Calu3 (cell line): Measurements from ENCODE around the gene ASB18. TPM values are rescaled to one million over a fixed set of nuclear protein-coding genes. Genes with fewer than 3 reads are reported as not detected.

ENCODE experiments used
- BruUV-seq: library from RNA; stranded (reverse); fragments of 400-500 nt; replicated peaks from 2 replicates; lab custom pipeline; 2021; lab: Mats Ljungman, UMichigan
- CTCF ChIA-PET: fragments of 300-600 bp; sonication (Branson Sonifier 250); formaldehyde crosslinking; loops from one replicate; lab custom pipeline; 2022; ENCODE audit warnings: antibody characterized with exemption; lab: Charles Lee
- DNase-seq: peaks from one replicate; pipeline ENCODE4 v3.0.0; 2022
- H3K27ac Mint-ChIP-seq: one replicate; pipeline ENCODE4 v1.8.0; 2022; ENCODE audit warnings: mixed read lengths; ENCODE audit not compliant: unreplicated experiment
- H3K27me3 Mint-ChIP-seq: one replicate; pipeline ENCODE4 v1.8.0; 2022; ENCODE audit warnings: mixed read lengths; ENCODE audit not compliant: unreplicated experiment
- H3K36me3 Mint-ChIP-seq: one replicate; pipeline ENCODE4 v1.8.0; 2022; ENCODE audit warnings: mild to moderate bottlenecking, moderate library complexity, mixed read lengths; ENCODE audit not compliant: insufficient read depth, unreplicated experiment
- H3K4me1 Mint-ChIP-seq: one replicate; pipeline ENCODE4 v1.8.0; 2022; ENCODE audit warnings: mild to moderate bottlenecking, low read depth, mixed read lengths; ENCODE audit not compliant: unreplicated experiment
- H3K4me3 Mint-ChIP-seq: one replicate; pipeline ENCODE4 v1.8.0; 2022; ENCODE audit warnings: mild to moderate bottlenecking, low read depth, moderate library complexity, mixed read lengths; ENCODE audit not compliant: unreplicated experiment
- H3K9me3 Mint-ChIP-seq: one replicate; pipeline ENCODE4 v1.8.0; 2022; ENCODE audit warnings: low read depth, mixed read lengths; ENCODE audit not compliant: unreplicated experiment
- intact Hi-C: fragments of 100-400 bp; cut with micrococcal nuclease; formaldehyde crosslinking; loops from one replicate; pipeline ENCODE4 v1.10.0; 2022; ENCODE audit not compliant: unreplicated experiment
- total RNA-seq: library from RNA; stranded (reverse); gene quantifications from 2 replicates; pipeline ENCODE4 v1.2.3, GENCODE V29; 2022
- TF ChIP-seq, protein P1 (sequence below): fragments of 200-600 bp; IDR thresholded peaks from one replicate; pipeline ENCODE4 v1.8.0; 2022; ENCODE audit warnings: antibody characterized with exemption; ENCODE audit not compliant: unreplicated experiment

The ASB18 gene
- total RNA-seq, 1 experiment from 2014 or later = not detected

DNA sequence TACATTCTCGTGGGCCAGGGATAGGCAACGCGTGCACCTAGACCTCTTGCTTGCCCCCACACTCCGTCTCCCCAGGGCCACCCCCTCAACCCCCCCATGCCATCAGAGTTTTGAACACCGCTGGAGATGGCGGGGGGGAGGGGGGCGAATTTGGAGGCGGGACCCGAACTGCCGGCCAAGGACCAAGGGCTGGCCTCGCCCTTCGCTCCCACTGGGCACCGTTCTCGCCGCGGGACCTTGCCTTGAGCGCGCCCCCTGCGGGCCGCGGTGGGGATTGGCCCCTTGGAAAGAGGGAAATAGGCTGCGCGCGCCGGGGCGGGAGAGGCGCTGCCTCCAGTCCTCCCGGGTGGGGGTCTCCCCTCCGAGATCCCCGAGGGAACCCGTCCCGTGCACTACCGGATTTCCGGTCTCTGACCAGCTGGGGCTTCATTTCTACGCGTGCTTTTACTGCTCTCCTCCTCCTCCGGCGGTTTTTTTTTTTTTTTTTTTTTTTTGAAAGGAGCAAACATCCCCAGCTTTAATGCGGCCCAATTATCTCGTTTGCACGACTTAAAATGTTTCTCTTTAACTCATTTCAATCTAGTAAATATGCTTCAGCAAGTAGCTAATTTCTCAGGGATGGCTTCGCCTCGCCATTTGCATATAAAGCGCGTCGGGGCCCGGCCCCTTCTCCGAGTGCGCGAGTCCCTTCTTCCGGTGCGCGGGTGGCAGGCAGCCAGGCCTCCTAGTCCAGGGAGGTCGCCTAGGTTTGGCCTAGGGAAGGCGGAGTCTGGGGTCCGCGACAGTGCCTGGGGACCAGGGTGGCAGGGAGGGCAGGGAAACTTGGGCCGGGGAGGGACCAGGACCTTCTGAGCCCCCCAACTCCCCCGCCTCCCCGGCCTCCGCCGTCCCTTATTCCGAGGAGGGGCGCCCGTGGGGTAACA is 86.0 kb downstream of the ASB18 start:
- H3K27me3 Mint-ChIP-seq = no peaks in the 10 kb centered on the region

DNA sequence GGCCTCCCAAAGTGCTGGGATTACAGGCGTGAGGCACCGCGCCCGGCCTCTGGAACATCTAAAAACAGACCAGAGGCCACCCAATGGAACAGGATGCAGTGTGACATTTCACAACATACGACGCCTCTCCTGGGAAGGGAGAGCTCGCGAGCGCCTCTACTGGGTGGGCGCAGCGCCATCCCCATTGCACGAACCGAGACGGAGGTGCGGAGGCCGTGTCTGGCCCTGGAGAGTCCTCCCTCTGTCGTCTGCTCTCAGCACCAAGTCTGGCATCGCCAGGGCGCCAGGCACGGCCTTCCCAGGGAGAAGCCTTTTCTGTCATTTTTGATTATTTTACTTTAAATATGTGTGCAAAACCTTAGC is 86.6 kb downstream of the ASB18 start:
- Mint-ChIP-seq H3K4me3 (peak overlapping the region; percentile 86), H3K36me3 (peaks cover 21% of the 10 kb centered on the region), H3K27me3 (no peaks in the 10 kb centered on the region), H3K9me3 (no peaks in the 10 kb centered on the region), H3K27ac (no peak overlapping the region), H3K4me1 (peaks cover 49% of the 10 kb centered on the region)
- no TSS peak for BruUV-seq
- DNase-seq = no peak
- TF ChIP-seq, protein P1, sequence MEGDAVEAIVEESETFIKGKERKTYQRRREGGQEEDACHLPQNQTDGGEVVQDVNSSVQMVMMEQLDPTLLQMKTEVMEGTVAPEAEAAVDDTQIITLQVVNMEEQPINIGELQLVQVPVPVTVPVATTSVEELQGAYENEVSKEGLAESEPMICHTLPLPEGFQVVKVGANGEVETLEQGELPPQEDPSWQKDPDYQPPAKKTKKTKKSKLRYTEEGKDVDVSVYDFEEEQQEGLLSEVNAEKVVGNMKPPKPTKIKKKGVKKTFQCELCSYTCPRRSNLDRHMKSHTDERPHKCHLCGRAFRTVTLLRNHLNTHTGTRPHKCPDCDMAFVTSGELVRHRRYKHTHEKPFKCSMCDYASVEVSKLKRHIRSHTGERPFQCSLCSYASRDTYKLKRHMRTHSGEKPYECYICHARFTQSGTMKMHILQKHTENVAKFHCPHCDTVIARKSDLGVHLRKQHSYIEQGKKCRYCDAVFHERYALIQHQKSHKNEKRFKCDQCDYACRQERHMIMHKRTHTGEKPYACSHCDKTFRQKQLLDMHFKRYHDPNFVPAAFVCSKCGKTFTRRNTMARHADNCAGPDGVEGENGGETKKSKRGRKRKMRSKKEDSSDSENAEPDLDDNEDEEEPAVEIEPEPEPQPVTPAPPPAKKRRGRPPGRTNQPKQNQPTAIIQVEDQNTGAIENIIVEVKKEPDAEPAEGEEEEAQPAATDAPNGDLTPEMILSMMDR = no peak
- intact Hi-C loops = loop anchor here (5.0 kb wide), 2 partner anchors 230 to 410 kb away; no protein-coding TSS in a partner anchor
- CTCF ChIA-PET = interaction anchor here (0.8 to 1.6 kb wide), 2 partner anchors 136 to 398 kb away, joined by 4 read pairs; no protein-coding TSS in a partner anchor

More for the DNA sequence above, 86.0 kb downstream of the ASB18 start:
- TF ChIP-seq, protein P1 = peak; percentile 79
- peaks cover 21% of the 10 kb centered on the region for H3K36me3 Mint-ChIP-seq
- no TSS peak for BruUV-seq
- H3K27ac Mint-ChIP-seq = peak overlapping the region; percentile 84
- H3K9me3 Mint-ChIP-seq = no peaks in the 10 kb centered on the region
- intact Hi-C loops = loop anchor here (5.0 kb wide), 2 partner anchors 231 to 411 kb away; no protein-coding TSS in a partner anchor
- H3K4me1 Mint-ChIP-seq = peaks cover 49% of the 10 kb centered on the region
- H3K4me3 Mint-ChIP-seq = peak overlapping the region; percentile 86
- DNase-seq = peak; percentile 90
- CTCF ChIA-PET = interaction anchor here (0.5 to 1.6 kb wide), 3 partner anchors 19 to 399 kb away, joined by 3 to 4 read pairs (median 4); no protein-coding TSS in a partner anchor

DNA sequence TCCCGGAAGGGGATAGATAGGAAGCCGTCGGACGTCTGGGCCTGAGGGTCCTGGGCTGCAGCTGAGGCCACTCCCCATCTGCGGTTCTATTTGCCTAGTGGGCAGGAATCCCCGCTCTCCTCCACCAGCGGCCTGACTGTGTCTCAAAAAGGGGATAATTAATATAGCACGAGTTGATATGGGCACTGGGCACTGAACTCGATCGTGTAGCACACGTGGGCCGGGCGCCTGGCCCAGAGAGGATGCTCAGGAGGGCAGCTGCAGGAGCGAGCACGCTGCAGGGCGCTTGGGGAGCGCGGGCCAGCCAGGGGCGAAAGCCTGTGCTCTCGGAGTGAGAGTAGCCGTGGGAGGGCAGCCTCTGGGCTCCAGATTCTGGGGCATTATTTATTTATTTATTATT is 87.3 kb downstream of the ASB18 start:
- intact Hi-C loops = loop anchor here (5.0 kb wide), 2 partner anchors 230 to 410 kb away; no protein-coding TSS in a partner anchor
- TF ChIP-seq, protein P1 = no peak
- DNase-seq = no peak
- H3K27me3 Mint-ChIP-seq = no peaks in the 10 kb centered on the region
- H3K27ac Mint-ChIP-seq = no peak overlapping the region
- BruUV-seq = no TSS peak
- H3K36me3 Mint-ChIP-seq = peaks cover 21% of the 10 kb centered on the region
- H3K9me3 Mint-ChIP-seq = no peaks in the 10 kb centered on the region
- H3K4me1 Mint-ChIP-seq = peaks cover 49% of the 10 kb centered on the region
- no peak overlapping the region for H3K4me3 Mint-ChIP-seq
- CTCF ChIA-PET = no interaction called here

DNA sequence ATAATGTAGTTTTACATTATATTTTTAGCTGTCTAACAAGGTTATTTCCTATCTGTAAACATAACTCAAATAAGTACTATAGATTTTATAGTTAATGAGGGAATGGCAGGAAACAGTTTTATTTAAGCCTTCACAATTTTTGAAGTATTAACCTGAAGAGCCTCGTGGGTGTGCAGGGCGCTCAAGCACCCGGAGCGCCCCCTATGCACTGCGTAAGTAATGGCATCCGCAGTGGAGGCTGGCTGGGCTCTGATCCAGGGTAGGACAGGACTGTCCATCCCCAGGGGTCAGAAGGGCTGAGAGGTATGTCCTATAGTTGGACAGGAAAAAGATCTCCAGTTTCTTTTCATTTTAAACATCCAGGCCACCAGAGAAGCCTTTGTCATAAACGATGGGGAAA is 87.8 kb downstream of the ASB18 start:
- no TSS peak for BruUV-seq
- Mint-ChIP-seq H3K4me1 (peaks cover 49% of the 10 kb centered on the region), H3K27me3 (no peaks in the 10 kb centered on the region), H3K9me3 (no peaks in the 10 kb centered on the region), H3K27ac (no peak overlapping the region), H3K4me3 (no peak overlapping the region), H3K36me3 (peaks cover 21% of the 10 kb centered on the region)
- TF ChIP-seq, protein P1 = peak; percentile 62
- CTCF ChIA-PET = interaction anchor here (1.3 kb wide), 1 partner anchor 397 kb away, joined by 3 read pairs; no protein-coding TSS in a partner anchor
- DNase-seq = peak; percentile 49
- intact Hi-C loops = loop anchor here (5.0 kb wide), 2 partner anchors 229 to 409 kb away; no protein-coding TSS in a partner anchor
